ENCODE results near the gene LRMDA. TPM values are rescaled to one million over a fixed set of nuclear protein-coding genes. Genes with fewer than 3 reads are reported as not detected.

Gene LRMDA
- polyA plus RNA-seq (2013, experiment 1 of 2), result 3.8 TPM
- 5.7 TPM for polyA plus RNA-seq (2013, experiment 2 of 2)

DNA sequence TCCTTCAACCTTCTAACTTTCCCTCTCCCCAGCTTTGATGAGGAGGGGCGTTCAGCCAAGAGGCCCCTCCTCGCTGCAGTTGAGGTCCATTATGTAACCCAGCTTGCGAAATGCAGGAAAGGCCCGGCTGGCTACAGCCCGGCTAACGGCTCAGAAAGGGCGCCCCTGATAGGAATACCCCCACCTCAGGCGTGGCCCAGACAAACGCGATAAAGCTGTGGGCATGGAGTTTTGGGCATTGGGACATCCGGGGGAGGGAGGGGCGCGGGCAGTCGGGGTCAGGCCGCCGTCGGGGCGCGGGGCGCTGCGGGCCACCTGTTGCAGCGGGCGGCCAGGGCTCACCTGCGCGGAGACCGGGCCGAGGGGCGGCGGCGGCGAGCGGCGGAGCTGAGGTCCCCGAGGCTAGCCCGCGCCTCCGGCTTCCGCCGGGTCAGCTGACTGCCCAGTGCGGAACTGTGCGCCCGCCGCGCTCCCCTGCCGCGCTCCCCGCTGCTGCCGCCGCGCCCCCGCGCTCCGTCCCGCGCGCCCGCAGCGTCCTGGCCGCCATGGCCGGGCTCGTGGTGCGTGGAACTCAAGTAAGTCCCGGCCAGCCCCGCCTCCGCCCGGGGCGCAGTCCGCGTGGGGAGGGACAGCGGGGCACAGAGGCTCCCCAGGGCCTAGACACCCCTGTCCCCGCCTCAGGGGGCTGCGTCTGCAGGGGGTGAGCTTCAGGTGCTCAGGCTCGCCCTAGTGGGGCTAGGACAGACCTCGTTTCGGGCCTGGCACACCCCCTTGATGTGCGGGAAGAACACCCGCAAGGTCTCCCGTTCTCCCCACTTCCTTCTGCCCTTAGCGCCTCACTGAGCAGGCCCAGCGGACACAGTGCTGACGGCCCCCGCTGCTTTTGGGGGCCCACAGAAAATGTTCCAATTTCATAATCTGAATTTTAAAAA lies at the start of gene LRMDA:
LRMDA (plus strand) TSS at position 445 of the 932 bp plus-strand sequence.
- Histone ChIP-seq H3K9ac (ENCODE audit: low read length) (peak within 1 kb of the TSS; percentile 88), H2BK120ac (ENCODE audit: low read depth, low read length) (no peak within 1 kb of the TSS), H4K91ac (ENCODE audit: low read length) (peak within 1 kb of the TSS; percentile 86), H3K9me3 (ENCODE audit: control insufficient read depth, low read length) (no peaks in the 10 kb centered on the region), H3K14ac (ENCODE audit: low read length in 2 of 2) (peak within 1 kb of the TSS in 1 of 2 experiments; percentile 61), H2AK5ac (ENCODE audit: low read length, severe bottlenecking) (no peak within 1 kb of the TSS), H3K4me2 (ENCODE audit: low read length, poor library complexity, severe bottlenecking) (peak within 1 kb of the TSS; percentile 28), H3K79me1 (replicated peaks; ENCODE audit: low read length, poor library complexity, severe bottlenecking) (no peaks in the 10 kb centered on the region), H2BK15ac (ENCODE audit: low read depth, poor library complexity, severe bottlenecking) (peak within 1 kb of the TSS; percentile 94), H3K27ac (ENCODE audit: low read length, poor library complexity, severe bottlenecking) (no peak within 1 kb of the TSS), H2AFZ (ENCODE audit: low read depth, low read length) (peak within 1 kb of the TSS; percentile 63), H3K36me3 (ENCODE audit: control insufficient read depth in 1 of 2, insufficient read depth in 2 of 2, low read depth in 1 of 2, low read length in 2 of 2) (no peaks in the 10 kb centered on the region), H3K4ac (ENCODE audit: low read depth in 1 of 2, low read length in 2 of 2) (peak within 1 kb of the TSS; percentile 68 to 83), H3K4me3 (ENCODE audit: insufficient read depth in 1 of 2, low read depth in 1 of 2, low read length in 2 of 2) (peak within 1 kb of the TSS; percentile 29 to 82), H4K8ac (ENCODE audit: low read length) (peak within 1 kb of the TSS; percentile 66), H2BK5ac (ENCODE audit: low read depth, low read length, poor library complexity, severe bottlenecking) (no peak within 1 kb of the TSS), H3K4me1 (ENCODE audit: control insufficient read depth, insufficient read depth, low read depth, low read length) (peaks cover 4% of the 10 kb centered on the region), H3K23ac (ENCODE audit: low read length in 2 of 2) (peak within 1 kb of the TSS in 1 of 2 experiments; percentile 87), H3K27me3 (ENCODE audit: control insufficient read depth in 1 of 2, insufficient read depth in 1 of 2, low read length in 2 of 2) (peaks cover 0 to 69% of the 10 kb centered on the region in 2 experiments), H2BK12ac (ENCODE audit: low read length in 2 of 2) (peak within 1 kb of the TSS; percentile 28 to 87), H3K18ac (ENCODE audit: low read depth in 1 of 2, low read length in 2 of 2) (peak within 1 kb of the TSS; percentile 56 to 86)
- 20% methylated on average over 67 of the region's 82 CpGs for WGBS
- DNase-seq, result peak; percentile 50

DNA sequence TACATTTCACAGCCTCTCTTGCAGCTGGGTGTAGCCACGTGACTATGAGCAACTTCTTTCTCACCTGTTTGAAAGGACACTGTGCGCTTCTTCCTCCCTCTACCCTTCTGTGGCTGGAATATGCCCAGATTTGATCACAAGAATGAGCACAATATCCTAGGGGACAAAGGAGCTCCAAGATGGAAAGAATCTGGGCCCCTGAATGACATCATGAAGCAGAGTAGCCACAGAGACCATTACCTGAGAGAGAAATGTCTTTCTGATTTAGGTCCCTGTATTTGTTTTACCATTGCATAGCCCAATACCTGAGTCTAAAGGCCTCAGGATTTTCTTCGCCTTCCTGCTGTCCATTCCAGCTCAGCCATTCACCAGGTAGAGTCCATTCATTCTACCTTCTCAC lies 45.3 kb upstream of the LRMDA start:
- H3K9ac ChIP-seq (ENCODE audit: low read length), result no peak overlapping the region
- H2BK5ac ChIP-seq (ENCODE audit: low read depth, low read length, poor library complexity, severe bottlenecking), result no peak overlapping the region
- no peak overlapping the region for H2BK12ac ChIP-seq (ENCODE audit: low read length in 2 of 2)
- no peak overlapping the region for H3K23ac ChIP-seq (ENCODE audit: low read length in 2 of 2)
- no peak overlapping the region for H2BK120ac ChIP-seq (ENCODE audit: low read depth, low read length)
- H3K27me3 ChIP-seq (ENCODE audit: control insufficient read depth in 1 of 2, insufficient read depth in 1 of 2, low read length in 2 of 2), result peaks cover 0 to 52% of the 10 kb centered on the region in 2 experiments
- no peak overlapping the region for H3K4ac ChIP-seq (ENCODE audit: low read depth in 1 of 2, low read length in 2 of 2)
- no peaks in the 10 kb centered on the region for H3K79me1 ChIP-seq (replicated peaks; ENCODE audit: low read length, poor library complexity, severe bottlenecking)
- H3K27ac ChIP-seq (ENCODE audit: low read length, poor library complexity, severe bottlenecking), result no peak overlapping the region
- H2AK5ac ChIP-seq (ENCODE audit: low read length, severe bottlenecking), result no peak overlapping the region
- H3K9me3 ChIP-seq (ENCODE audit: control insufficient read depth, low read length), result peaks cover 13% of the 10 kb centered on the region
- H3K14ac ChIP-seq (ENCODE audit: low read length in 2 of 2), result no peak overlapping the region
- H4K8ac ChIP-seq (ENCODE audit: low read length), result no peak overlapping the region
- H3K4me2 ChIP-seq (ENCODE audit: low read length, poor library complexity, severe bottlenecking), result no peak overlapping the region
- 91% methylated on average over 3 of the region's 3 CpGs for WGBS
- no peak overlapping the region for H3K4me3 ChIP-seq (ENCODE audit: insufficient read depth in 1 of 2, low read depth in 1 of 2, low read length in 2 of 2)
- DNase-seq, result no peak
- no peaks in the 10 kb centered on the region for H3K4me1 ChIP-seq (ENCODE audit: control insufficient read depth, insufficient read depth, low read depth, low read length)
- no peak overlapping the region for H3K18ac ChIP-seq (ENCODE audit: low read depth in 1 of 2, low read length in 2 of 2)
- no peak overlapping the region for H2AFZ ChIP-seq (ENCODE audit: low read depth, low read length)
- H2BK15ac ChIP-seq (ENCODE audit: low read depth, poor library complexity, severe bottlenecking), result no peak overlapping the region
- H4K91ac ChIP-seq (ENCODE audit: low read length), result no peak overlapping the region
- peaks cover 0 to 34% of the 10 kb centered on the region in 2 experiments for H3K36me3 ChIP-seq (ENCODE audit: control insufficient read depth in 1 of 2, insufficient read depth in 2 of 2, low read depth in 1 of 2, low read length in 2 of 2)

DNA sequence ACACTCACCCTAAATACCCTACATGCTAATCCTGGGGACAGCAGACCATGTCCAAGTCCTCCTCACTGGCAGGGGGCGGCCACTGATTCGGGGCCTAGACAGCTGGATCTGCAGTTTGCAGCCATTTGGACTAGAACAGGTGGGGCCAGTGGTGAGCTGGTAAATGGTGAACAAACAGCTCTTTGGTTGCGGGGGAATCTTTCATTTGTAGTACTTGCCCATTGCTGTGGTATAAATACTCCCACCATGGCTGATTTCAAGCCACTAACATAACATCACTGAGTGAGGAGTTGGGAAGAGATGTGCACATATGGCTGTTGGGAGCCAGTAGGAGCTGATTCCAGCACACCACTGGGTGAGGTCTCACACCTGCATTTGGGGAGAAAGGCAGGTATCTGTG lies 43.3 kb upstream of the LRMDA start:
- Histone ChIP-seq H4K8ac (ENCODE audit: low read length) (no peak overlapping the region), H3K18ac (ENCODE audit: low read depth in 1 of 2, low read length in 2 of 2) (no peak overlapping the region), H3K9ac (ENCODE audit: low read length) (no peak overlapping the region), H2AK5ac (ENCODE audit: low read length, severe bottlenecking) (no peak overlapping the region), H3K36me3 (ENCODE audit: control insufficient read depth in 1 of 2, insufficient read depth in 2 of 2, low read depth in 1 of 2, low read length in 2 of 2) (peaks cover 0 to 54% of the 10 kb centered on the region in 2 experiments), H3K27me3 (ENCODE audit: control insufficient read depth in 1 of 2, insufficient read depth in 1 of 2, low read length in 2 of 2) (peaks cover 0 to 63% of the 10 kb centered on the region in 2 experiments), H3K4me1 (ENCODE audit: control insufficient read depth, insufficient read depth, low read depth, low read length) (no peaks in the 10 kb centered on the region), H3K23ac (ENCODE audit: low read length in 2 of 2) (no peak overlapping the region), H3K4ac (ENCODE audit: low read depth in 1 of 2, low read length in 2 of 2) (no peak overlapping the region), H2AFZ (ENCODE audit: low read depth, low read length) (no peak overlapping the region), H2BK5ac (ENCODE audit: low read depth, low read length, poor library complexity, severe bottlenecking) (no peak overlapping the region), H3K9me3 (ENCODE audit: control insufficient read depth, low read length) (peaks cover 13% of the 10 kb centered on the region), H3K27ac (ENCODE audit: low read length, poor library complexity, severe bottlenecking) (no peak overlapping the region), H2BK12ac (ENCODE audit: low read length in 2 of 2) (no peak overlapping the region), H3K79me1 (replicated peaks; ENCODE audit: low read length, poor library complexity, severe bottlenecking) (no peaks in the 10 kb centered on the region), H2BK120ac (ENCODE audit: low read depth, low read length) (no peak overlapping the region), H3K4me2 (ENCODE audit: low read length, poor library complexity, severe bottlenecking) (no peak overlapping the region), H2BK15ac (ENCODE audit: low read depth, poor library complexity, severe bottlenecking) (no peak overlapping the region), H3K4me3 (ENCODE audit: insufficient read depth in 1 of 2, low read depth in 1 of 2, low read length in 2 of 2) (no peak overlapping the region), H3K14ac (ENCODE audit: low read length in 2 of 2) (no peak overlapping the region), H4K91ac (ENCODE audit: low read length) (no peak overlapping the region)
- 97% methylated on average over 2 of the region's 3 CpGs for WGBS
- no peak for DNase-seq

DNA sequence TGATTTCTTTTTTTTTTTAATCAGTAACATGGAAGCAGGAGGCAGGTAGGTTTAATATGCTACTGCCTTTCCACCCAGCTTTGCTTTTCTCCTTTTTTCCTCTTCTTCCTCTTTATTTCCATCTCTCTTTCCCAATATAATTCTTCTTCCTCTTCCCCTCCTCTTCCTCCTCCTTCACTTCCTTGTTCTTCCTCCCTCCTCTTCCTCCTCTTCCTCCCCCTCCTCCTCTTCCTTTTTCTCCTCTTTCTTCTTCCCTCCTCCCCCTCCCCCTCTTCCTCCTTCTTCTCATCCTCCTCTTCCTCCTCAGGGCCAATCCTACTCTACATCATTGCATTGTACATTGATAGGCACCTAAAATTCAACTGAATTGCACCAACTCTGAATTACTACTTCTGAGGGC lies 41.2 kb upstream of the LRMDA start:
- no peak overlapping the region for H2BK12ac ChIP-seq (ENCODE audit: low read length in 2 of 2)
- no peak overlapping the region for H3K23ac ChIP-seq (ENCODE audit: low read length in 2 of 2)
- H3K9ac ChIP-seq (ENCODE audit: low read length), result no peak overlapping the region
- no peak overlapping the region for H3K4me2 ChIP-seq (ENCODE audit: low read length, poor library complexity, severe bottlenecking)
- H4K8ac ChIP-seq (ENCODE audit: low read length), result no peak overlapping the region
- H3K14ac ChIP-seq (ENCODE audit: low read length in 2 of 2), result no peak overlapping the region
- H3K9me3 ChIP-seq (ENCODE audit: control insufficient read depth, low read length), result peaks cover 13% of the 10 kb centered on the region
- H3K4me3 ChIP-seq (ENCODE audit: insufficient read depth in 1 of 2, low read depth in 1 of 2, low read length in 2 of 2), result no peak overlapping the region
- H2BK120ac ChIP-seq (ENCODE audit: low read depth, low read length), result no peak overlapping the region
- H2AK5ac ChIP-seq (ENCODE audit: low read length, severe bottlenecking), result no peak overlapping the region
- no peaks in the 10 kb centered on the region for H3K79me1 ChIP-seq (replicated peaks; ENCODE audit: low read length, poor library complexity, severe bottlenecking)
- H3K27ac ChIP-seq (ENCODE audit: low read length, poor library complexity, severe bottlenecking), result no peak overlapping the region
- no peak overlapping the region for H2AFZ ChIP-seq (ENCODE audit: low read depth, low read length)
- no peak overlapping the region for H4K91ac ChIP-seq (ENCODE audit: low read length)
- no peak overlapping the region for H2BK15ac ChIP-seq (ENCODE audit: low read depth, poor library complexity, severe bottlenecking)
- no peak overlapping the region for H3K4ac ChIP-seq (ENCODE audit: low read depth in 1 of 2, low read length in 2 of 2)
- H3K36me3 ChIP-seq (ENCODE audit: control insufficient read depth in 1 of 2, insufficient read depth in 2 of 2, low read depth in 1 of 2, low read length in 2 of 2), result peaks cover 0 to 70% of the 10 kb centered on the region in 2 experiments
- H3K27me3 ChIP-seq (ENCODE audit: control insufficient read depth in 1 of 2, insufficient read depth in 1 of 2, low read length in 2 of 2), result peaks cover 0 to 66% of the 10 kb centered on the region in 2 experiments
- H2BK5ac ChIP-seq (ENCODE audit: low read depth, low read length, poor library complexity, severe bottlenecking), result no peak overlapping the region
- DNase-seq, result no peak
- H3K4me1 ChIP-seq (ENCODE audit: control insufficient read depth, insufficient read depth, low read depth, low read length), result no peaks in the 10 kb centered on the region
- no peak overlapping the region for H3K18ac ChIP-seq (ENCODE audit: low read depth in 1 of 2, low read length in 2 of 2)

All from mesenchymal stem cell (in vitro differentiated cells and primary cell).